ENCODE results near the gene PSMD9.

GRCh38 chr12:121925358-121925695 lies 36.7 kb downstream of the PSMD9 start:
- TF ChIP-seq CTCF (IDR thresholded peaks at IDR 0.05; ENCODE audit: low read length) (no peak), EZH2 (optimal IDR thresholded peaks at IDR 0.05; ENCODE audit: low read depth, low read length) (no peak)
